ENCODE data around the gene OCIAD2. TPM values are rescaled to one million over a fixed set of nuclear protein-coding genes. Genes with fewer than 3 reads are reported as not detected.
A peak's percentile ranks its signal among the peaks of the same experiment; 100 is the strongest.

Gene OCIAD2
- total RNA-seq, 1 donor from 2014 or later, result 439 TPM

GRCh38 chr4:48913346-48913745, 6.8 kb upstream of the OCIAD2 start:
- no peaks in the 10 kb centered on the region for H3K36me3 ChIP-seq (ENCODE audit: control insufficient read depth, insufficient read depth, low read length)
- DNase-seq (ENCODE audit: low read depth), result peak; percentile 82
- H3K27me3 ChIP-seq (ENCODE audit: control insufficient read depth, insufficient read depth, low read length), result no peaks in the 10 kb centered on the region
- no peak for TF ChIP-seq CTCF (IDR thresholded peaks at IDR 0.05; ENCODE audit: insufficient read depth, low read length, poor library complexity, severe bottlenecking)
- no peak overlapping the region for H3K4me3 ChIP-seq (ENCODE audit: low read depth, low read length)

- Histone ChIP-seq H3K27me3 (ENCODE audit: control insufficient read depth, insufficient read depth, low read length) (no peaks in the 10 kb centered on the region), H3K4me3 (ENCODE audit: low read depth, low read length) (no peak overlapping the region), H3K36me3 (ENCODE audit: control insufficient read depth, insufficient read depth, low read length) (no peaks in the 10 kb centered on the region)
- DNase-seq (ENCODE audit: low read depth), result no peak
- TF ChIP-seq CTCF (IDR thresholded peaks at IDR 0.05; ENCODE audit: insufficient read depth, low read length, poor library complexity, severe bottlenecking), result no peak
Observed at GRCh38 chr4:48912349-48912748, 5.8 kb upstream of the OCIAD2 start.

GRCh38 chr4:48910511-48910910, 3.9 kb upstream of the OCIAD2 start:
- Histone ChIP-seq H3K4me3 (ENCODE audit: low read depth, low read length) (no peak overlapping the region), H3K27me3 (ENCODE audit: control insufficient read depth, insufficient read depth, low read length) (no peaks in the 10 kb centered on the region), H3K36me3 (ENCODE audit: control insufficient read depth, insufficient read depth, low read length) (no peaks in the 10 kb centered on the region)
- no peak for DNase-seq (ENCODE audit: low read depth)
- TF ChIP-seq CTCF (IDR thresholded peaks at IDR 0.05; ENCODE audit: insufficient read depth, low read length, poor library complexity, severe bottlenecking), result no peak

GRCh38 chr4:48909697-48910096, 3.1 kb upstream of the OCIAD2 start:
- Histone ChIP-seq H3K36me3 (ENCODE audit: control insufficient read depth, insufficient read depth, low read length) (no peaks in the 10 kb centered on the region), H3K4me3 (ENCODE audit: low read depth, low read length) (no peak overlapping the region), H3K27me3 (ENCODE audit: control insufficient read depth, insufficient read depth, low read length) (no peaks in the 10 kb centered on the region)
- DNase-seq (ENCODE audit: low read depth), result peak; percentile 99
- TF ChIP-seq CTCF (IDR thresholded peaks at IDR 0.05; ENCODE audit: insufficient read depth, low read length, poor library complexity, severe bottlenecking), result no peak

GRCh38 chr4:48908687-48909086, 2.1 kb upstream of the OCIAD2 start:
- TF ChIP-seq CTCF (IDR thresholded peaks at IDR 0.05; ENCODE audit: insufficient read depth, low read length, poor library complexity, severe bottlenecking), result no peak
- Histone ChIP-seq H3K36me3 (ENCODE audit: control insufficient read depth, insufficient read depth, low read length) (peaks cover 2% of the 10 kb centered on the region), H3K4me3 (ENCODE audit: low read depth, low read length) (no peak overlapping the region), H3K27me3 (ENCODE audit: control insufficient read depth, insufficient read depth, low read length) (no peaks in the 10 kb centered on the region)
- DNase-seq (ENCODE audit: low read depth), result no peak

- DNase-seq (ENCODE audit: low read depth), result no peak
- no peak for TF ChIP-seq CTCF (IDR thresholded peaks at IDR 0.05; ENCODE audit: insufficient read depth, low read length, poor library complexity, severe bottlenecking)
- Histone ChIP-seq H3K27me3 (ENCODE audit: control insufficient read depth, insufficient read depth, low read length) (no peaks in the 10 kb centered on the region), H3K36me3 (ENCODE audit: control insufficient read depth, insufficient read depth, low read length) (peaks cover 2% of the 10 kb centered on the region), H3K4me3 (ENCODE audit: low read depth, low read length) (no peak overlapping the region)
Observed at GRCh38 chr4:48907706-48908477, 1.3 kb upstream of the OCIAD2 start.
